SK-N-MC (cell line): ENCODE measurements around the gene PROK2.
A peak's percentile ranks its signal among the peaks of the same experiment; 100 is the strongest.

Source experiments
- DNase-seq: peaks from one replicate; pipeline ENCODE4 v3.0.0-alpha.2; 2011; ENCODE audit warnings: low read depth, low spot score
- H3K27ac ChIP-seq: fragments of 200-600 bp; sonication (generic); 2 replicates; pipeline ENCODE4 v1.5.1; 2016; ENCODE audit warnings: mixed run types
- H3K36me3 ChIP-seq: fragments of 200-600 bp; sonication (generic); 2 replicates; pipeline ENCODE4 v1.6.1; 2017; ENCODE audit warnings: antibody characterized with exemption, low read length, mixed read lengths; ENCODE audit not compliant: insufficient read depth
- H3K4me3 ChIP-seq: fragments of 200-600 bp; sonication (generic); 2 replicates; pipeline ENCODE4 v1.5.1; 2016
- H3K9ac ChIP-seq: fragments of 200-600 bp; sonication (generic); 2 replicates; pipeline ENCODE4 v1.8.0; 2017; ENCODE audit warnings: mixed run types, mixed read lengths; ENCODE audit not compliant: insufficient read length
- H3K9me3 ChIP-seq: fragments of 200-600 bp; sonication (generic); 2 replicates; pipeline ENCODE4 v1.6.1; 2017; ENCODE audit warnings: low read depth, mild to moderate bottlenecking, antibody characterized with exemption, low read length, moderate library complexity, mixed read lengths
- EZH2 ChIP-seq: fragments of 200-600 bp; sonication (generic); IDR thresholded peaks from one replicate; pipeline ENCODE4 v1.6.1; 2017; ENCODE audit warnings: antibody characterized with exemption
- FOXP2 ChIP-seq: optimal IDR thresholded peaks from 2 replicates; pipeline ENCODE3; 2011; ENCODE audit warnings: mild to moderate bottlenecking, moderate library complexity; ENCODE audit not compliant: insufficient read depth; ENCODE audit errors: extremely low read length, control extremely low read depth
- POLR2AphosphoS5 ChIP-seq: IDR thresholded peaks from 2 replicates; pipeline ENCODE4 v1.6.1; 2012; ENCODE audit warnings: mild to moderate bottlenecking, low read depth, low read length, borderline replicate concordance

The PROK2 gene

GRCh38 chr3:71734881-71735280 is 50.1 kb downstream of the PROK2 start:
- no peaks in the 10 kb centered on the region for H3K9me3 ChIP-seq
- TF ChIP-seq EZH2 (no peak), POLR2AphosphoS5 (no peak), FOXP2 (no peak)
- H3K4me3 ChIP-seq: no peak overlapping the region
- H3K27ac ChIP-seq: no peak overlapping the region
- H3K9ac ChIP-seq: no peak overlapping the region
- DNase-seq: no peak
- H3K36me3 ChIP-seq: no peaks in the 10 kb centered on the region

GRCh38 chr3:71733319-71733718 is 51.6 kb downstream of the PROK2 start:
- no peak overlapping the region for H3K9ac ChIP-seq
- TF ChIP-seq EZH2: no peak
- TF ChIP-seq FOXP2: no peak
- no peak for TF ChIP-seq POLR2AphosphoS5
- H3K27ac ChIP-seq: no peak overlapping the region
- DNase-seq: no peak
- H3K4me3 ChIP-seq: no peak overlapping the region
- H3K9me3 ChIP-seq: no peaks in the 10 kb centered on the region
- H3K36me3 ChIP-seq: no peaks in the 10 kb centered on the region

- Histone ChIP-seq H3K9me3 (no peaks in the 10 kb centered on the region), H3K4me3 (no peak overlapping the region), H3K36me3 (no peaks in the 10 kb centered on the region), H3K9ac (no peak overlapping the region), H3K27ac (no peak overlapping the region)
- no peak for TF ChIP-seq EZH2
- TF ChIP-seq POLR2AphosphoS5: no peak
- TF ChIP-seq FOXP2: no peak
- no peak for DNase-seq
Measured at GRCh38 chr3:71732637-71733036, 52.3 kb downstream of the PROK2 start.

- no peak overlapping the region for H3K27ac ChIP-seq
- H3K9me3 ChIP-seq: no peaks in the 10 kb centered on the region
- no peak overlapping the region for H3K4me3 ChIP-seq
- TF ChIP-seq EZH2 (no peak), POLR2AphosphoS5 (no peak), FOXP2 (no peak)
- no peaks in the 10 kb centered on the region for H3K36me3 ChIP-seq
- DNase-seq: no peak
- no peak overlapping the region for H3K9ac ChIP-seq
Measured at GRCh38 chr3:71728632-71729342, 56.2 kb downstream of the PROK2 start.

GRCh38 chr3:71726146-71726545 is 58.8 kb downstream of the PROK2 start:
- H3K4me3 ChIP-seq: no peak overlapping the region
- H3K9me3 ChIP-seq: no peaks in the 10 kb centered on the region
- H3K9ac ChIP-seq: no peak overlapping the region
- TF ChIP-seq FOXP2 (no peak), EZH2 (no peak), POLR2AphosphoS5 (no peak)
- no peak overlapping the region for H3K27ac ChIP-seq
- no peak for DNase-seq
- no peaks in the 10 kb centered on the region for H3K36me3 ChIP-seq

- H3K27ac ChIP-seq: no peak within 1 kb of the TSS
- no peak for DNase-seq
Measured at GRCh38 chr3:71725271-71725991, 59.5 kb downstream of the PROK2 start, which contains the start of gene EIF4E3. TSS of gene EIF4E3 (minus strand) at chr3:71725402. CDS start at chr3:71725367, 35 bp downstream.

GRCh38 chr3:71724584-71725270 is 60.2 kb downstream of the PROK2 start:
- H3K9ac ChIP-seq: no peak overlapping the region
- H3K36me3 ChIP-seq: no peaks in the 10 kb centered on the region
- no peak for DNase-seq
- TF ChIP-seq FOXP2 (no peak), EZH2 (no peak), POLR2AphosphoS5 (no peak)
- H3K4me3 ChIP-seq: peak overlapping the region; percentile 73
- H3K9me3 ChIP-seq: no peaks in the 10 kb centered on the region
- H3K27ac ChIP-seq: no peak overlapping the region

More at GRCh38 chr3:71725271-71725991, 59.5 kb downstream of the PROK2 start, which contains the start of gene EIF4E3:
- H3K36me3 ChIP-seq: no peaks in the 10 kb centered on the region
- H3K4me3 ChIP-seq: peak within 1 kb of the TSS; percentile 73
- TF ChIP-seq POLR2AphosphoS5 (no peak), FOXP2 (no peak), EZH2 (no peak)
- no peak within 1 kb of the TSS for H3K9ac ChIP-seq
- H3K9me3 ChIP-seq: no peaks in the 10 kb centered on the region

- H3K27ac ChIP-seq: no peak overlapping the region
- no peak for TF ChIP-seq FOXP2
- TF ChIP-seq EZH2: no peak
- TF ChIP-seq POLR2AphosphoS5: no peak
- no peak for DNase-seq
- no peaks in the 10 kb centered on the region for H3K36me3 ChIP-seq
- H3K9me3 ChIP-seq: no peaks in the 10 kb centered on the region
- H3K9ac ChIP-seq: no peak overlapping the region
- H3K4me3 ChIP-seq: peak overlapping the region; percentile 73; the same call in 1 of the 2 replicates
Measured at GRCh38 chr3:71724171-71724453, 60.8 kb downstream of the PROK2 start.

- Histone ChIP-seq H3K9me3 (no peaks in the 10 kb centered on the region), H3K4me3 (no peak overlapping the region), H3K9ac (no peak overlapping the region), H3K36me3 (no peaks in the 10 kb centered on the region), H3K27ac (no peak overlapping the region)
- TF ChIP-seq FOXP2: no peak
- TF ChIP-seq POLR2AphosphoS5: no peak
- TF ChIP-seq EZH2: no peak
- no peak for DNase-seq
Measured at GRCh38 chr3:71723452-71724170, 61.3 kb downstream of the PROK2 start.
